ENCODE results near the gene MVB12B.

MVB12B gene

DNA sequence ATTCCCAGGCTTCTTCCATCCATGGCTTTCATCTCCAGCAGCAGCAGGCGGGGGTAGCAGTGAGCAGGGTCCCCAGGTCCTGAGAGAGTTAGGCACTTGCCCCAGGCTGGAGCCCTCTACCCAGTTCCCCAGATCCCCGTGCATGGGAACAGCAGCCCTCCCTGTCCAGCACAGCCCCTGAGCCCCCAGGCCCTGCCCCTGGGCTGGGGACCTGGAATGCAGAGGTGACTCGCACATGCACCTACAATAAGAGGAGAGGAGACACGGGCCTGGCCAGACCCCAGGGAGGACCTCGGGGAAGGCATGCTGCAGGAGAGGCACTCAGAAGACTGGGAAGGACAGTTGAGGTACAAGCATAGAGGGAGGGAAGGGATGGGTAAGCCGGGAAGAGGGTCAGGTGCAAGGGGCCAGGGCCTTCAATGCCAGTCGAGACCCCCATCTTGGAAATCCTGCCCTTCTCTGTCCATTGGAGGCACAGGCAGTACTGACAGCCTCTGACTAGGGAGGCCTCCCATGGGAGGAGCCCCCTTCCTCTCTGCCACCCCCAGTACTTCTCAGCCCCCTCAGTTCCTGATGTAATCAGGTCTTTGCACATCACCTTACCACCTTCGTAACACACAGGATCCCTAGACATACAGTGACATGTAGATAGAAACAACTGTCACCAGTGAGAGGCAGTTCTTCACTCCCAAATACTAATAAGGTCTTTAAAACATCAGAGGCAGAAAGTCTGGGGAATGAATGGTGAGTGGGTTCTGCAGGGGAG is 151.8 kb downstream of the MVB12B start:
- no peak for DNase-seq

DNA sequence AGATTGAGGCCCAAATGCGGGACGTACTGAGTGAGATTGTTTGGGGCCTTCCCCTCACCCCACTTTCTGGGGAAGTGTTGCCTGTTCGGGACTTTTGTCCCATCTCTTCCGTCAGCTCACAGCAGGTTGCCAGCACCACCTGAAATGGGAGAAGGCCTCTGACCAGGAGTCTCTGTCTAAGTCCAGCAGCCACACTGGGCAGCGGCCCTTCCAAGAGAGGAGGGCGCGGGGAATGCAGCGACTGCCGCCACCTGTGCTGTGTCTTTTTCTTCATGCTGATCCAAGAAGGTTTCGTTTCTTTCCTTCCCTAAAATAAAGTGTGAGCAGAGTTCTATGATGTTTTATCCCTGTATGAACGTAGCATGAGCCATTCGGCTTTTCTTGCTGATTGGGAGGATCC is 152.9 kb downstream of the MVB12B start:
- no peak for DNase-seq

GRCh38 chr9:126480813-126481212 is 154.2 kb downstream of the MVB12B start:
- no peak for DNase-seq

DNA sequence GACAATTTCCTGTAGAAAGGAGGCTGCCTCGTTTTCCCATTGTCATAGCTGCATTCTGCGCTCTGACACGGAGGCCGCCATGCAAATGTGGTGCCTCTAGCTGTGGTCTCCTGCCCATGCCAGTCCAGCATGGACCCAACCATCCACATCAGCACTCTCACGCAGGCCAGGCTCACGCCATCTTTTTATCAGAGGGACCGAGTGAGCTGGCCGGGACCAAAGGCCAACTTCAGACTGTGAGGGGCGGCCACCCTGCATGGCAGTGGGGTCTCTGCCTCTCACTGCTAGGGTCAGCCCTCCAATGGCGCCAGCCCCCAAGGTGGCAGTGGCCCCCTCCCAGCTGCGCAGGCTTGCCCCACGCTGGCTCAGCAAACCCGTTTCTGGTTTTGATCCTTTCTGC is 155.2 kb downstream of the MVB12B start:
- DNase-seq: no peak

DNA sequence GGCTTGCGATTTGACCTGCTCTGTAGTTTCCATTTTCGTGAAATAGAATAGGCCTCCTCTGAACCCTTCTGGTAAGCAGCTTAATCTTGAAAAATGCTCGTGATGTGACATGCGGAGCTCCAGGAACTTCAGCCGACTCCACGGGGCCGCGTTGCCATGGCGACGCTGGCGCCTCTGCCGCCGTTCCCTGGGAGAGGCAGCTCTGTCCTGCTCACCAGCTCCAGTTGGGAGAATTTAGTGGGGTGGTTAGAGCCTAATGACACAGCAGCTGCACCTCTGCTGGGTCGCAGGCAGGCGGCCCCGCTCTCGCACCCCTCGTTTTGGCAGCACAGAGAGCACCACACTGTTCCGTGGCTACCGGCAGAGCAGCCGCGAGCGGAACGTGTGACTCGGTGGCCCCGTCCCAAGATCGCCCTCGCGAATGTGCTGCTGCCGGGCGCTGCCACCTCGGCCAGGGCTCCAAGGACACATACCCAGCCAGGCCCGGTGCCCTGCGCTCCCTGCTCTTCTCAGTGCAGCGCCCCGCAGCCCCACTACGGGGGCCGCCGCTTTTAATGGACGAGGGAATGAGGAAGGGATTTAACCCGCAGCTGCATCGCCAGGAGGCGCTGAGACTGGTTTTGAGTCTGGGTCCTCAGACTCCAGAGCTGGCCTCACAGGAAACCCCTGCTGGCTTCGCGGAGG is 155.9 kb downstream of the MVB12B start:
- DNase-seq: no peak

DNA sequence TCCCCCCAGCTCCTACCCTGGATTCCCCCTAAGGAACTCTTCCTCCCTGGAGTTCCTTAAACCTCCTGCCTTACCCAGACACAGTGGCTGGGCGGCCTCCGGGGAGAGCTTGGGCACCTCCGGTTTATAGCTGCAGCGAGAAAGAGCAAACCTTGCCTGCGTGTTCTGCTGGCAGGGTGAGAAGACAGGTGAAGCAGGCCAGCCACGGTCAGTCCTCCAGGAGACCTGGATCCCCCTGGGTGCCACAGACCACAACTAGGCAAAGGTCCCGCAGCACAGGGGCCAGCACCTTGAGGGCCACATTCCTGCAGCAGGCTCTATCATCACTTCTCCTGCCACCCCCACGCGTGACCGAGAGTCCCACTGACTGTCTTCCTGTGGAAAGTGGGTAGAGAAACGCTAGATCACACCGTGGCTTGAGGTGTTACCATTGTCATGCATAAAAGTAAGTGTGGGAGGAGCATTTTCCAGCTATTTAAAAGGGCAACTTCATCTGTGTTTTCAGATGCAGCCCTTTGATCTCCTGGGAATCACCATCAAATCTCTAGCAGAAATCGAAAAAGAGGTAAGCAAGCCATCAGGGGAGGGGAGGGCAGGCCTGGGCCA is 156.9 kb downstream of the MVB12B start:
- DNase-seq: no peak

DNA sequence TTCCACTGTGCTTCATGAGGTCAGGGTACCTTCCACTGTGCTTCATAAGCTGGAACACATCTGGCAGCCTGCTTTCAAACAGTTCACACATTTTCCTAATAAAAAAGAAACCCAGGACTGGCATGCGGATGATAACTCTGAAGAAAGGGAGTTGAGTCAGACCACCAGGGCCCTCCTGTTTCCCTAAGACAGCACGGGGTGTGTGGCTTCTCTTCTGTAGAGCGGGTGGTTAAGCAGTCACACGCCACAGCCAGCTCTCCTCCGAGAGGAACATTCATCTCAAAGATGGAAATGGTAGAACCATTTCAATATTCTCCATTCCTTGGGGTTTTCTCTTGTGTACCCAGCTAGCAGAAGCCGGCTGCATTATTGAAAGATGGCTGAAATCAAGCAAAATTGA is 159.0 kb downstream of the MVB12B start:
- no peak for DNase-seq

DNA sequence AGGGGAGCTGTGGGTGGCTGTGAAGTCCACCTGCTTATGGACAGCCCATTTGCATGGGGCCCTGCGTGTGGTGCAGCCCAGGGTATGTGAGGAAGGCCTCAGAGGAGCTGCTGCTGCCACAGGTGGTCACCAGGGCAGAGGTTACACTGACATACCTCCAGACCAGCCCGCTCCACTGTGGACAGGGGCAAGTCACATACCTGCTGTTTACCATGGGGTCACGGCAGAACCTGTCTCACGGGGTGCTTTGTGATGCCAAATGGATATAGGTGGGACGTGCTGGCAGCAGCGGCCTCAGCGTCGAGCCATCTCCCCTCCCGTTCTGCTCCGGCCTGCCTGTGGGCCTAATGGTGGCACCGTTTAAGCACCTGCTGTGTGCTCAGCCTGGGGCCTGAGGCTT is 159.6 kb downstream of the MVB12B start:
- DNase-seq: no peak

GRCh38 chr9:126487856-126488255 is 161.2 kb downstream of the MVB12B start:
- DNase-seq: no peak

GRCh38 chr9:126488310-126488709 is 161.7 kb downstream of the MVB12B start:
- no peak for DNase-seq

- no peak for DNase-seq
These were observed 162.3 kb downstream of the MVB12B start for GRCh38 chr9:126488881-126489404.

DNA sequence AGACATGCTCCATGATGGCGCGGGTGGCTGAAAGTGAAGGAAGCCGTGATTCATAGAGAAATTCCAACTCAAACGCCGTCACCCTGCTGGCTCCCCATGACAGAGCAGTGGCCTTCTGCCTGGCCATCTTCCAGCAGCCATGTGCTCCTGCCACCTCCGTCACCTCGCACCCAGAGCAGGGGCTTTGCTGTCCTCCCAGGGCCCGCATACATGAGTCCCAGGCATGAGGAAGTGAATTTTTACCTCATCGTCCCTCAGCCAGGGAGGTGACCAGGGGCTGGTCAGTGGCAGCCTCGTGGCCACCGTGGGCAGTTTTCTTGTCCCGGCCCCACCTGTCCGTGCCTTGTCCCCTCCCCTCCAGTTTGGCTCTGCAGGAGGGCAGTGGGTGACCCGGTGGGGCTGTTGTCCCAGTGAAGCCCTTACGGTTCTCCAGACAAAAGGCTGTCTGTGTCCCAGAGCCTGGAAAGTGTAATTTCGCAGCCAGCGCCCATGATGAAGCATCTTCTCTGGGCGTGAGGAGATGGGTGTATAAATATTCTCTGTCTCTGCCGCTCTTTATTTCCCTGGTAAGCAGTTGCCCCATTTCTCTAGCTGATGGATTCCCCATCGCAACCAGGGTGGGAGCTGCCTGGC is 163.1 kb downstream of the MVB12B start:
- no peak for DNase-seq

DNA sequence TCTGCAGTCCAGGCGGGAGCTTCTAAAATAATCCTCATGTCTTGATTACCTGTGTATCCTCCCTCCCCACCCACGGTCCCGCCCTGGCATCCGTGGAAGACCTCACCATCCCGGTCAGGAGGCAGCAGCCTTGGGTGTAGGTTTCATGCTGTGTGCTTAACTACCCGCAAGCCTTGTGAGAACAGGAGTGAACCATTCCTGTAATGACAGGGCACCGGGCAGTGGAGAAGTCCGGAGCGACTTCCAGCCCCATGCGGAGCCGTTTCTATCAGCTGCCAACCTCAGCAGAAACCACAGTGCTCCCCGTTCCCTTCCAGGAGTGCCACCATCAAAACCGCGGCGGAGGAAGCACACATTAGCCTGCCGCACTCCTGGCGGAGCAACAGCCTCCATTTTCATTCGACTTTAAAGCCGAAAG is 163.6 kb downstream of the MVB12B start:
- no peak for DNase-seq

GRCh38 chr9:126490871-126491567 is 164.4 kb downstream of the MVB12B start:
- peak; percentile 81 for DNase-seq

GRCh38 chr9:126491568-126491879 is 164.9 kb downstream of the MVB12B start:
- DNase-seq: no peak

- no peak for DNase-seq
These were observed 165.3 kb downstream of the MVB12B start for GRCh38 chr9:126491949-126492348.

DNA sequence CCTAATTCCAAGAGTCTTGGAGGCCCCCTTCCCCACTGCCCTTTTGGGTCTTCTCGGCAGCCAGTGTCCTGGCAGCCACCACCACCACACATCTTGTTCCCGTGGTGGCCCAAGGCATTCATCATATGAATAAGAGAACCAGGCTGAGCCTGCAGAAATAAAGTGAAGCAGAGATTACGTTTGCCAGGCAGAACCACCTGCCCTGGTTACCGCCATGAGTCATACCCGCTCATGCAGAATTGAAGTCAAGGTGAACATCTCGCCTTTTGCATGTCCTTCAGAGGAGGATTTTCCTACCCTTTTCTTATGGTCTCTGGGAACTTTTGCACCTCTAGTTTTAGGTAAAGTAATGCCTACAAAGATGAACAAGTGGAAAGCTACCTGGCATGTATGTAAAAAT is 167.6 kb downstream of the MVB12B start:
- DNase-seq: no peak

- no peak for DNase-seq
These were observed 168.1 kb downstream of the MVB12B start for GRCh38 chr9:126494746-126495145.

DNA sequence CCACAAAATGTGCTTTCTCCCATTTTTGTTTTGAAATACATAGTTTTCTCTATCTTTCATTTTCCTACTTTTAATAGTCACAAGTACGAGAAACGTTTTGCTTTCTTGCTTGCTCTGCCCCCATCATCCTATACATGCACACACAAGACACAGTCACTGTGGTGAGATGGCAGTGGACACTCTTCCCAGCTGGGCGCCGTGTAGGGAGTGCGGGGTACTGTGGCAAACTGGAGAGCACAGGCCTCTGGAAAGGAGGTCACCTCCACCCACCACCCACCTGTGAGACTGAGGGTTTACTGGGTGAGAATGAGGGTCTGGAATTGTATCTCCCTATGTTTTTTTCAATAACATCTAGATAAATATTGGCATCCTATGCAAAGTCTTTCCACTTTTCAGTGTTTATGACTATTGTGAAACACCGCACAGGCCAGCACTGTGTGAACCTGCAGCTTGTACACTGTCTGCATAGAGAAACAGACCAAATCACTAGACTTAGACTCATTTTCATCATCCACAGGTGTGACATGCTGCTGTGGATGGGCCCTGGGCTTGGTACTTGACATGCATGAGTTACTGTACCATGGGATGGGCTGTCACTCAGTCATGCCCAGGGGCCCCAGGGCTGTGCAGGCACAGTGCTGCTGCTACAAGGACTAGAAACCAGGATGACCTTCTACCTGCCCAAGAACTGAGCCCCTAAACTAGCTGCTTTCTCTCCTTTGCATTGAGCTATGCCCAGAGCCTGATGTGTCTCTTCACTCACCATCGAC is 169.0 kb downstream of the MVB12B start:
- DNase-seq: no peak

GRCh38 chr9:126496181-126496576 is 169.6 kb downstream of the MVB12B start:
- DNase-seq: no peak

DNA sequence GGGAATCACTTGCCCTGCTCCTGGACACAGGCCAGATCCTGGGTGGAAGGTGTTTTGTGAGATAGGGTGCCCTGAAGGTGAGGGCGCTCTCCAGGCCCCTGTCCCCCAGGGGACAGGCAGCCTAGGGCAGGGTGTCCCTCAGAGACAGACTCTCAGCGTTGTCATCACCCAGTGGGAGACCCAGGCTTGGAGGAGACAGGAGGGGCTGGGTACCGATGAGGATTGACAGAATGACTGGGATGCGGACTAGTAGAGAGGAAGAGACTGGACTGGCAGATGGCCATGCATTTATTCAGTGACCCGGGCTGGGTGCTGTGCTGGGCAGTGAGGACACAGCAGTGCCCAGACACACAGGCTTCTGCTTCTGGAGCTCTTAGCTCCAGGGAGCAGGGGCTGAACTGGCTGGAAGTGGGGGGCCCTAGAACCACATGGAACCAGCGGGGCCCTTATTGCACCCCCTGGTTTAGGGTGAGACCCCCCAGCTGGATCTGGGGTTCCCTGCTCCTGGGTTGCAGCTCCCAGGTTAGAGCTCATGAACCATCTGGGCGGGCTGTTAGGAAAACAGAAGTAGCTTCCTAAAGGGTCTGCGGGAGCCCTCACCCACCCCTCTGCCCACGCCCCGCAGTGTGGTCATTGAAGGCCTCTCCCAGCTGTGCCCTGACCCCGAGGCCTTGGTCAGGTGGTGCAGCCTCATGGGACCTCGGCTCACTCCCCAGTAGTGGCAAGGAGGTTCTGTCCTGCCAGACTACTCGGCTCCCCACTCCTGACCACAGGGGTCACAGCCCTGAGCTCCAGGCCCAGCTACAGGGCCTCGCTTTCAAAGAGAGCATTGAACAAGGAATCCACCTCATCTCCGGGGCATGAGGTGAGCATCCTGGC is 170.4 kb downstream of the MVB12B start:
- no peak for DNase-seq

Measured in CD4-positive, alpha-beta T cell treated with Interleukin-17A for 1 hour (primary cell).